Measurements from ENCODE around the gene RPA1.
A peak's percentile ranks its signal among the peaks of the same experiment; 100 is the strongest.

DNA sequence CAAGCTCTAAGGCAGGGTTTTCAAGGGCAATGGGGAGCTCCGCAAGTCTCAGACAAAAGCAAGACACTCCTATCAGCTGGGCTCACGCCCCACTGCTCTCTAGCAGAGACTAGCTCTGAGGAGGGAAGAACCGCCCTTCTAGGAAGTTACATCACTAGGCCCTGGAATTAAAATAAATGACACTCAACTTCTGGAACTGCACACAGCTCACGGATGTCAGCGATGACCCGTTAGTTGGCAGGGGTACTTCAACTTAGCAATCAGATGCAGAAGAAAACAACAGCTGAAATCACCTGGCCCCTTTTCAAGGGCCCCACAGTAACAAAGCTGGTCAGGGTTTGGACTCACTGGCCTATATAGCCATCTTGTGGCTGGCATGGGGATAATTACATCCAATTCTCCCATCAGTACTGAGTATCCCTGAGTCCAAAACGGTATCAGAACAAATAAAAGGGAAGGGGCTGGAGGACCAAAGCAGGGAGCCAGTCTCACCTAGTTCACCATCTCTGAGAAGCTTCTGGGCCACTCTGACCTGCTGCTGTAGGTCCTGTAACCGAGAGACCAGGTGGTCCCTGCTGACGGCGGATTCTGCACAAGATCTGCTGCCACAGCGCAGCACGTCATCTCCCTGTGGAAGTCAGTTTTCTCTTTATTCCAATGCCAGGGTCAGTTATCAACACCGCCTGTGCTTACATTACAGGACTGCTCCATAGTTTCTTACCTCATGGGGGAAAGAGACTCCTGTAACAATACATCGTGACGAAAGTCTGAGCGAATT, 45.8 kb upstream of the RPA1 start:
- TF ChIP-seq, protein P1, sequence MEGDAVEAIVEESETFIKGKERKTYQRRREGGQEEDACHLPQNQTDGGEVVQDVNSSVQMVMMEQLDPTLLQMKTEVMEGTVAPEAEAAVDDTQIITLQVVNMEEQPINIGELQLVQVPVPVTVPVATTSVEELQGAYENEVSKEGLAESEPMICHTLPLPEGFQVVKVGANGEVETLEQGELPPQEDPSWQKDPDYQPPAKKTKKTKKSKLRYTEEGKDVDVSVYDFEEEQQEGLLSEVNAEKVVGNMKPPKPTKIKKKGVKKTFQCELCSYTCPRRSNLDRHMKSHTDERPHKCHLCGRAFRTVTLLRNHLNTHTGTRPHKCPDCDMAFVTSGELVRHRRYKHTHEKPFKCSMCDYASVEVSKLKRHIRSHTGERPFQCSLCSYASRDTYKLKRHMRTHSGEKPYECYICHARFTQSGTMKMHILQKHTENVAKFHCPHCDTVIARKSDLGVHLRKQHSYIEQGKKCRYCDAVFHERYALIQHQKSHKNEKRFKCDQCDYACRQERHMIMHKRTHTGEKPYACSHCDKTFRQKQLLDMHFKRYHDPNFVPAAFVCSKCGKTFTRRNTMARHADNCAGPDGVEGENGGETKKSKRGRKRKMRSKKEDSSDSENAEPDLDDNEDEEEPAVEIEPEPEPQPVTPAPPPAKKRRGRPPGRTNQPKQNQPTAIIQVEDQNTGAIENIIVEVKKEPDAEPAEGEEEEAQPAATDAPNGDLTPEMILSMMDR (IDR thresholded peaks at IDR 0.05) = peak; percentile 81 to 97 (median 97)
- peak; percentile 68 for TF ChIP-seq POLR2A (IDR thresholded peaks at IDR 0.05)
